GM12891 (cell line): ENCODE results near the gene IGFLR1.

Experiments used
- DNase-seq: peaks from one replicate; pipeline ENCODE4 v3.0.0; 2011; ENCODE audit warnings: low spot score; ENCODE audit not compliant: insufficient read length
- FAIRE-seq: peaks from 2 replicates; lab custom pipeline; 2011; peaks lifted over from hg19 to GRCh38; lab: Jason Lieb, UNC
- PAX5 ChIP-seq: IDR thresholded peaks from 2 replicates; pipeline ENCODE4 v1.6.1; 2011; ENCODE audit warnings: low read length, moderate library complexity, mild to moderate bottlenecking; ENCODE audit not compliant: insufficient read depth, severe bottlenecking
- POLR2A ChIP-seq: IDR thresholded peaks from 2 replicates; pipeline ENCODE4 v1.6.1; 2011; ENCODE audit warnings: low read depth, low read length, control low read depth
- POLR2AphosphoS5 ChIP-seq: IDR thresholded peaks from 2 replicates; pipeline ENCODE4 v1.6.1; 2011; ENCODE audit warnings: low read depth, low read length, control low read depth
- POU2F2 ChIP-seq: IDR thresholded peaks from 2 replicates; pipeline ENCODE4 v1.6.1; 2011; ENCODE audit warnings: low read depth, mild to moderate bottlenecking, control low read depth, low read length, moderate library complexity
- SPI1 ChIP-seq: IDR thresholded peaks from 2 replicates; pipeline ENCODE4 v1.6.1; 2011; ENCODE audit warnings: low read depth, low read length, control low read depth
- TAF1 ChIP-seq: IDR thresholded peaks from 2 replicates; pipeline ENCODE4 v1.6.1; 2011; ENCODE audit warnings: low read depth, low read length, control low read depth

IGFLR1 gene

DNA sequence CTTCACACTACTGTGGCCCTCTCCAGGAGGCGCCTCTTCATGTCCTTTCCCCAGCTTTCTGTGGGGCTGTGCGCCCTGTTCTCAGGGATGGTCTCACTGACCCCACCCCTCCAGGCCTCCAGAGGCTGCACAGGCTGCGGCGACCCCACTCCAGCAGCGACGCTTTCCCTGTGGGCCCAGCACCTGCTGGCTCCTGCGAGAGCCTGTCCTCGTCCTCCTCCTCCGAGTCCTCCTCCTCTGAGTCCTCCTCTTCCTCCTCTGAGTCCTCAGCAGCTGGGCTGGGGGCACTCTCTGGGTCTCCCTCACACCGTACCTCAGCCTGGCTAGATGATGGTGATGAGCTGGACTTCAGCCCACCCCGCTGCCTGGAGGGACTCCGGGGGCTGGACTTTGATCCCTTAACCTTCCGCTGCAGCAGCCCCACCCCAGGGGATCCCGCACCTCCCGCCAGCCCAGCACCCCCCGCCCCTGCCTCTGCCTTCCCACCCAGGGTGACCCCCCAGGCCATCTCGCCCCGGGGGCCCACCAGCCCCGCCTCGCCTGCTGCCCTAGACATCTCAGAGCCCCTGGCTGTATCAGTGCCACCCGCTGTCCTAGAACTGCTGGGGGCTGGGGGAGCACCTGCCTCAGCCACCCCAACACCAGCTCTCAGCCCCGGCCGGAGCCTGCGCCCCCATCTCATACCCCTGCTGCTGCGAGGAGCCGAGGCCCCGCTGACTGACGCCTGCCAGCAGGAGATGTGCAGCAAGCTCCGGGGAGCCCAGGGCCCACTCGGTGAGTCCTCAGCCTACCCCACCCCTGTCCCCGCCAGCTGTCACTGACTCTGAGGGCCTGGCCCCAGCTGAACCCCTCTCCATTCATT, 44.3 kb upstream of the IGFLR1 start:
- DNase-seq (no peak), FAIRE-seq (no peak)
- TF ChIP-seq POU2F2, result no peak
- no peak for TF ChIP-seq SPI1
- no peak for TF ChIP-seq POLR2AphosphoS5
- no peak for TF ChIP-seq POLR2A
- no peak for TF ChIP-seq PAX5
- no peak for TF ChIP-seq TAF1

DNA sequence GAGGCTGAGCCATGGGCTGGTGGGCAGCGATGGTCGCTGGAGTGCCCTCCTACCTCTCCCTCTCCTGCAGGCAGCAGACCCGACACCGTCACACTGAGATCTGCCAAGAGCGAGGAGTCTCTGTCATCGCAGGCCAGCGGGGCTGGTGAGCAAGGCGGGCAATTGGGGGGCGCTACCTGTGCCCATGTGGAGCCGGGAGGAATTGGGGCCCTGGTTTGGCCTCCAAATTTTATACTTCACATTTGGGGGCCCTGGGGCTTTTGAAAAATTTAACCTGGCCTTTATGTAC, 43.0 kb upstream of the IGFLR1 start:
- DNase-seq, result no peak
- TF ChIP-seq POLR2A (no peak), POLR2AphosphoS5 (no peak), SPI1 (no peak), TAF1 (no peak), PAX5 (no peak), POU2F2 (no peak)
- no peak for FAIRE-seq

DNA sequence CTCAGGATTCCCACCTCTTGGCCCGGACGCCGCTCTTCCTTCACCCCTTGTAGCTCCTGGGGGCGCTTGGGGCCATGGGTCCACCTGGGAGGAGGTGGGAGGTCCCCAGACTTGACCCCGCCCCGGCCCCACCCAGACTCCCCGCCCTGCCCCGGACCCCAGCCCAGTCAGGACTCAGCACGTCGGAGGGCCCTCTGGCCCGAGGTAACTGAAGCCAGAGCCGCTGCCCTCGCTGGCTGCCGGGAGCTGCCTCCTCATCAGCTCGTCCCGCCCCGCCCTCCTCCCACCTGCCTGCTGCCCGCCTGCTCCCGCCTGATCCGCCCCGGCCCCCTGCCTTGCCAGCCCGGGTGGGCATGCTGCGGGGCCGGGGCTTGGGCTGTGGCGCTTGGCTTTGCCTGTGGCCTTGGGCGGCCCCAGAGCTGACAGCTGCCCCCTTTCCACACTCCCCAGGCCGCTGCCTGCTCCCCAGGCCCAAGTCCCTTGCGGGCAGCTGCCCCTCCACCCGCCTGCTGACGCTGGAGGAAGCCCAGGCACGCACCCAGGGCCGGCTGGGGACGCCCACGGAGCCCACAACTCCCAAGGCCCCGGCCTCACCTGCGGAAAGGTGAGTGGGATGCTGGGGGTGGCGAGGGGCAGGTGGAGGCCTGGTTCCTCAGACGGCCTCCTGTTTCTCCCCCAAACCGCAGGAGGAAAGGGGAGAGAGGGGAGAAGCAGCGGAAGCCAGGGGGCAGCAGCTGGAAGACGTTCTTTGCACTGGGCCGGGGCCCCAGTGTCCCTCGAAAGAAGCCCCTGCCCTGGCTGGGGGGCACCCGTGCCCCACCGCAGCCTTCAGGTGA, 42.5 kb upstream of the IGFLR1 start:
- no peak for TF ChIP-seq POLR2A
- no peak for TF ChIP-seq TAF1
- TF ChIP-seq POU2F2, result no peak
- no peak for TF ChIP-seq POLR2AphosphoS5
- no peak for TF ChIP-seq SPI1
- TF ChIP-seq PAX5, result no peak
- DNase-seq, result no peak
- no peak for FAIRE-seq

DNA sequence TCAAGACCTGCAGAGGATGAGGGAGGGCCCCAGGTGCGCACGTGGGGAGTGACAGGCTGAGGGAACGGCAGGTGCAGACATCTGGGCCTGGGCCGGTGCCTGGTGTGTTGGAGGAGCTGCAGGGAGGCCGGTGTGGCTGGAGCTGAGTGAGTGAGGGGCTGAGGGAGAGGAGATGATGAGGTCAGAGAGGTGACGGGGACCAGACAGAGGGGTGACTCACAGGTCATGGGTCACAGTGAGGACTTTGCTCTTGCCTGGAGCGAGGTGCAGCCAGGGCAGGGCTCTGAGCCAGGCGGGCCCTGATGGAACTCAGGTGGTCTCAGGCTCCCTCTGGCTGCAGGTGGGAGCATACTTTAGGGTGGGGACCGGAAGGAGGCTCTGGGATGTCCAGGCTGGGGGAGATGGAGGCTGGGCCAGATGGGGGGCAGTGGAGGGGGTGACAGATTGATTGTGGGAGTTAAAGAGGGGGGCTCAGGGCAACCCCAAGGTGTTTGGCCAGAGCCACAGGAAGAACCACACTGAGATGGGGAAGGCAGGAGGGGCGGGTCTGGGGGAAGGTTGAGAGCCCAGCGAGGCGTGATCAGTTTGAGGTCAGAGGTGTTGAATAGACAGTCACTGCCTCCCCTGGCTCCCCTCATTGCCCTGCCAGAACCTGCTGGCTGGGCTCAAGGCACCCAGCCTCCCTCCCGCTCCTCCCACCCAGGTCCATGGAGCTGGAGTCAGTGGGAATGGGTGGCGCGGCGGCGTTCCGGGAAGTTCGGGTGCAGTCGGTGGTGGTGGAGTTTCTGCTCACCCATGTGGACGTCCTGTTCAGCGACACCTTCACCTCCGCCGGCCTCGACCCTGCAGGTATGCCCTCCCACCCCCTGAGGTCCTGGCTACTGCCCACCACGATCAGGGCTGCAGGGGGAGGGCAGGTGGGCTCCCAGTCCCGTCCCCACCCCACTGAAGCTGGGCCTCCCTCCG, 41.5 kb upstream of the IGFLR1 start:
- FAIRE-seq (no peak), DNase-seq (no peak)
- no peak for TF ChIP-seq TAF1
- TF ChIP-seq POU2F2, result no peak

DNA sequence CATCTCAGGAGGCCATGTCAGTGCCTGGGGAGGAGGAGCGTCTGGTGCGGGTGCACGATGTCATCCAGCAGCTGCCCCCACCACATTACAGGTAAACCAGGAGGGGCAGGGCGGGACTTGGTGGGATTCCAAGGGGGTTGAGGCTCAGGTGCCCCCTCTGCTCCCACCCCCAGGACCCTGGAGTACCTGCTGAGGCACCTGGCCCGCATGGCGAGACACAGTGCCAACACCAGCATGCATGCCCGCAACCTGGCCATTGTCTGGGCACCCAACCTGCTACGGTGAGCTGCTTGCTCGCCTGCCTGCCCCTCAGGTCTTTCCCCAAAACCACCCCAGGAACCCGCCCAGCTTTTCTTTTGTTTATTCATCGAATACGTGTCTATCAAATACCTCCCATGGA, 40.3 kb upstream of the IGFLR1 start:
- DNase-seq (no peak), FAIRE-seq (no peak)
- TF ChIP-seq POLR2AphosphoS5 (no peak), POU2F2 (no peak), PAX5 (no peak), SPI1 (no peak), TAF1 (no peak), POLR2A (no peak)

DNA sequence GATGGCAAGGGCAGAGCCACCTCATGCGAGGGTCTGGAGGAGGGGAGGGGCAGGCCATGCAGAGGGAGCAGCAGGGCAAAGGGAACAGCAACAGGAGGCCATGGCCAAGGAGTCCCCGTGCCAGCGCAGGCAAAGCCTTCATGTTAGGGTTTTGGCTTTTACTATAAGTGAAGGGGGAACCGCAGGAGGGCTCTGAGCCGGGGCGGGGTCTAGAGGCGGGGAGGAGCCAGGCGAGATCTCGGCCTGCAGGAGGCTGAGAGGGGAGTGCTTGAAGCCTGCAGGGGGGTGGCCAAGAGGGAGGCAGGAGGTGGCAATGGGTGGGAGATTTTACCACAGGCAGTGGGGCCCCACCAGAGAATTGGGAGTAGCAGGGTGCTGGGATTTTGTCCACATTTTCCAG, 39.4 kb upstream of the IGFLR1 start:
- no peak for TF ChIP-seq SPI1
- no peak for TF ChIP-seq POLR2AphosphoS5
- TF ChIP-seq POLR2A, result no peak
- no peak for TF ChIP-seq POU2F2
- TF ChIP-seq TAF1, result no peak
- TF ChIP-seq PAX5, result no peak
- no peak for FAIRE-seq
- DNase-seq, result no peak

DNA sequence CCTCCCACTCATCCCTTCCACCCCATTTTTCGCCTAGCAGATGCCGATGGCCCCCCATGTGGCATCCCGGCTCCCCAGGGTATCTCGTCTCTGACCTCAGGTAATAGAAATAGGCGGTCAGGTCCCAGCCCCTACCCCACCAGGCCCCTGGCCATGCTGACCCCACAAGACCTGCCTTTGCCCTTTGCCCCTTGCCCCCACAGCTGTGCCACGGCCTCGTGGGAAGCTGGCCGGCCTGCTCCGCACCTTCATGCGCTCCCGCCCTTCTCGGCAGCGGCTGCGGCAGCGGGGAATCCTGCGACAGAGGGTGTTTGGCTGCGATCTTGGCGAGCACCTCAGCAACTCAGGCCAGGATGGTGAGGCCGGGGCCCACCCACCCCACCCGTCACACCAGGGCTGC, 38.5 kb upstream of the IGFLR1 start:
- no peak for FAIRE-seq

DNA sequence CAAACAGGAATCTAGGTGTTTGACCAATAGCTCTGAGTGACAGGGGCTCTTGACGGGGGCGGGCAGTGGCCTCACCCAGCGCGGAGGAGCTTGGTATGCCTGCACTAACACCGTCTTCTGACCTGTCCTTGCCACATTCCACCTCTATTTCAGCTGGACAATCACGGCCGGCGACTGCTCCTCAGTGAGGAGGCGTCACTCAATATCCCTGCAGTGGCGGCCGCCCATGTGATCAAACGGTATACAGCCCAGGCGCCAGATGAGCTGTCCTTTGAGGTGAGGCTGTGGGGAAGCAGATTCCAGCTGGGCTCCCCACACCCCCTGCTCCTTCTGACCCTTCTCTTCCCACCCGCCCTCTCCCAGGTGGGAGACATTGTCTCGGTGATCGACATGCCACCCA, 37.8 kb upstream of the IGFLR1 start:
- FAIRE-seq, result no peak
- no peak for DNase-seq
- no peak for TF ChIP-seq POLR2AphosphoS5
- no peak for TF ChIP-seq POLR2A
- no peak for TF ChIP-seq POU2F2
- TF ChIP-seq PAX5, result no peak

More for the DNA sequence above, 38.5 kb upstream of the IGFLR1 start:
- DNase-seq, result no peak
- TF ChIP-seq TAF1 (no peak), POU2F2 (no peak), PAX5 (no peak), POLR2AphosphoS5 (no peak), SPI1 (no peak), POLR2A (no peak)

DNA sequence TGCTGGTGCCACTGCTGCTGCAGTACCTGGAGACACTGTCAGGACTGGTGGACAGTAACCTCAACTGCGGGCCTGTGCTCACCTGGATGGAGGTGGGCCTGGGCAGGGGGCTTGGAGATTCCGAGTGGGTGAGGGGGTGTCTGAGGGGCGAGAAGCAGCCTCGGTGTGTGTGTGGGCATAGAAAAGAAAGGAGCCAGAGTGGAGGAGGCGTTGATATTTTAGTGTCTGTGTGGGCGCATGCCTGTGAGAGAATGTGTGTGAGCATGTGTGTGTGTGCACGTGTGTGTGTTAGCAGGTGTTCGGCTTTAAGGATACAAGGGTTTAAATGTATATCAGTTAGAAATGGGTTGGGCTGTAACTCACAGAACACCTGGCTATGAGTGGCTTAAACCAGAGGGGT, 36.8 kb upstream of the IGFLR1 start:
- FAIRE-seq, result no peak
- DNase-seq, result no peak
- TF ChIP-seq POU2F2 (no peak), PAX5 (no peak), POLR2A (no peak), POLR2AphosphoS5 (no peak), TAF1 (no peak), SPI1 (no peak)
